SK-N-MC (cell line): ENCODE measurements around the gene ERGIC1.

ENCODE experiments used
- EZH2 ChIP-seq: fragments of 200-600 bp; sonication (generic); IDR thresholded peaks from one replicate; pipeline ENCODE4 v1.6.1; 2017; ENCODE audit warnings: antibody characterized with exemption
- POLR2AphosphoS5 ChIP-seq: IDR thresholded peaks from 2 replicates; pipeline ENCODE4 v1.6.1; 2012; ENCODE audit warnings: mild to moderate bottlenecking, low read depth, low read length, borderline replicate concordance

DNA sequence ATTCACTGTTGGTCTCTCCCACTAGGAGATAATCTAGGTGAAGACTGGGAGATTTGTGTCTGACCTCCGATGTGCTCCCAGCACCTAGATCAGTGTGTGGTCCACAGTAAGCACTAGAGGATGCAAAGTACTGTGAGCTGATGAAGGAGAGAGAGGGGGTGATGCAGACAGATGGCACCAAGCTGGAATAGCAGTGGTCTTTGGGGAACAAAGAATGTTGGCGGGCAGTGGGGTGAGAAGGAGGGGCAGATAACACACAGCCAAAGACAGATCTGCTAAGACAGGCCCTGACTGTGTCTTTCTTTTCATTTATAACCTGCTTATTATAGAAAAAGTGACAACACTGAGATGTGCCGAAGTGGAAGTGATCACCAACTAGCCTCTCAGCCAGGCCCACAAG, 37.5 kb downstream of the ERGIC1 start:
- TF ChIP-seq EZH2 (no peak), POLR2AphosphoS5 (no peak)
